GM20000 (cell line): ENCODE results near the gene CTR9.

Experiments
- DNase-seq: peaks from one replicate; pipeline ENCODE4 v3.0.0; 2012; ENCODE audit warnings: low spot score
- CTCF ChIP-seq: IDR thresholded peaks from 2 replicates; pipeline ENCODE4 v1.5.1; 2012; ENCODE audit warnings: mild to moderate bottlenecking, control low read depth; ENCODE audit errors: extremely low read depth, missing control alignments

The CTR9 gene

GRCh38 chr11:10797001-10797400, 46.0 kb downstream of the CTR9 start:
- no peak for TF ChIP-seq CTCF
- no peak for DNase-seq

- no peak for DNase-seq
- TF ChIP-seq CTCF: no peak
Observed at GRCh38 chr11:10797531-10797930, 46.5 kb downstream of the CTR9 start.

GRCh38 chr11:10798330-10798928, 47.4 kb downstream of the CTR9 start:
- no peak for DNase-seq
- TF ChIP-seq CTCF: no peak

- TF ChIP-seq CTCF: no peak
Observed at GRCh38 chr11:10800292-10800691, 49.2 kb downstream of the CTR9 start.

GRCh38 chr11:10803676-10804075, 52.6 kb downstream of the CTR9 start:
- no peak for DNase-seq
- TF ChIP-seq CTCF: no peak

More at GRCh38 chr11:10800292-10800691, 49.2 kb downstream of the CTR9 start:
- no peak for DNase-seq

GRCh38 chr11:10805741-10806140, 54.7 kb downstream of the CTR9 start:
- TF ChIP-seq CTCF: no peak
- DNase-seq: no peak

- DNase-seq: no peak
- TF ChIP-seq CTCF: no peak
Observed at GRCh38 chr11:10806206-10806605, 55.2 kb downstream of the CTR9 start.
